ENCODE measurements around the gene GATB.

The GATB gene

DNA sequence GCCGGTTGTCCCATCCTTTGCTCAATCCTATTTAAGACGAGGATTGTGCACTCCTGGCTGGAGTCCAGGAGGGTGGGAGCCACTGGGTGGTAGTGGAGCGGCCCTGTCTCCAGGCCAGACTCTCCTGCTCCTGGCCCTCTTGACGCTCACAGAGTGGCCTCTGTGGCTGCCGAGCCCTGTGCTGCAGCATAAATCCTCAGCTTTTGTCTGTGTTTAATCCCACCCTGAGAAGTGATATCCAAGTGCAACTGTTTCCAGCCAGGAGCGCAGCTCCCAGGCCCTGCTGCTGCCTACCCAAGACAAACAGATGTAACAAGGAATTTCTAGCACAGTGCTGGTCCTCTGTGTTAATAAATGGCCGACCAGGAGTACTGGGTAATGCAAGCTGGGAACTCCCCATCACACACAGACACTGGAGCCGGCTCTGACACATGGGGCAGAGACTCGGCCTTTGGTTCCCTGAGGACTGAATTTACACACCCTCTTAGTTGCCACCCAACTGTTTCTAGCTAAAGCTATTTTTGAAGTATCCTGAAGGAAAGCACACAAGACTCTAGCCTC is 85.3 kb downstream of the GATB start:
- DNase-seq (ENCODE audit: low read depth, low spot score) = peak; percentile 49

DNA sequence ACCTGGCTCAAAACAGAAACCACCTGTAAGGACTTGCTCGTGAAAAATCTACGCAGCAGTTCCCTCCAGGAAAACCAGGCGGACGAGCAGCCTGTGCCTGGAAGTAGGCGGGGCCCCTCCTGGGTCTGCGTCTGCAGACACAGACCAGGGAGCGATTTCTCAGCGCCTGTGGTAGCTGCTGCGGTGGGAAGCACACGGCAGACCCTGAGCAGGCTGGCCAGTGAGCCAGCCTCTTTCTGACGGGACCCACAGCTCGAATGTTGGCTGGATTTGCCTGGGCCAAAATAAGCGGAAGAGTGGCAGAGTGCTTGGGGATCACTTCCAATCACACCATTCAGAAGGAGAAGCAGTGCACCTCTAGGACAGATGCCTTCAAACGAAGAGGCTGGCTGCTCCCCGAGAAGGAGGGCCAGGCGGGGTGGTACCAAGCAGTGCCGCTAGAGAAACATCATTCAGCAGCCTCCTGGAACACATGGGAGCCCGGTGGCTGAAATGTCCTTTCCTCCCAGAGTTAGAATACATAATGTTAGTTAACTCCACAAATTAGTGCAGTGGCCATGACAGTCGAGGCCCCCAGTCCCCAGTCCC is 85.9 kb downstream of the GATB start:
- peak; percentile 89 for DNase-seq (ENCODE audit: low read depth, low spot score)

DNA sequence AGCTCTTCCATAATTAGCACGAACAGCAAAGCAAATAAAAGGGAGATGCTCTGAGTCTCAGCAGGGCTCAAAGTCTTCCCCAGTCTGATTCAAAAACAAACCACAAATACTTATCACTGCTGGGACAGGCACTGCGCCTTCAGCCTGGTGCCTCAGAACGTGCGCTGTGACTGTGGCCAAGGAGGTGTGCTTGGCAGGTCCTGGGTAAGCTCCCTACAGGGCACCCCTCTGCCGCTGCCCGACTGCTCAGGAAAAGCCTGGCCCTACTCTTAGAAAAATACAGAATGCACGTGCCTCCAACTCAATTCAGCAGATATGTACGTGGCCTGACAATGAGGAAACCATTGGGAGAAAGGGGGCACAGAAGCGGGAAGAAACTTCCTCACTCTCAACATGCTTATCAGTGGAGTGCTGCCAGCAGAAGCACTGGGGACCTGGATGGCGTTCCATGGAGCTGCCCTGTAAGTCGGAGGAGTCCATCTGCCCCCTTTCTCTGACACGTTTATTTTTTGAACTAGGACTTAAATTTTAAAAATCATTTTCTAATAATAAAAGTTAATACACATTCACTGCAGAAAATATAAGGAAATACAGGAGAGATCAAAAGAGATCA is 86.8 kb downstream of the GATB start:
- no peak for DNase-seq (ENCODE audit: low read depth, low spot score)

DNA sequence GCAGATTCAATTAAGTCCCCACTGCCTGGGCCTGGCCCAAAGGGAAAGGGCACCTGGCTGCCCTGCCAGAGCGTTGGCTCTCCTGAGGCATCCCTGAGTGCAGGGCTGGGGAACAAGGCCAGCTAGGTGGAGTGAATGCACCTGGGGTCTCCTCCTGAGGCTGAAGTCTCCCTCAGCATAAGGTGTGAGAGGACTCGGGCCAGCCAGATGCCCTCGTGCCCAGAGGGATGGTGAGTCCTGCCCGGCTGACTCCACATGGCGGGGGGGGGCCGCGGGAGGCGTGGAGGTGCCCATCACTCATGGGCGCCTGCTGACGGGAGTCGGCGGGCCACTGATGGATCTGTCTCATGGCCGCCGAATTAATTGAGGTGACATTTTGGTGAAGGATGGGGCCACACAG is 87.8 kb downstream of the GATB start:
- no peak for DNase-seq (ENCODE audit: low read depth, low spot score)

DNA sequence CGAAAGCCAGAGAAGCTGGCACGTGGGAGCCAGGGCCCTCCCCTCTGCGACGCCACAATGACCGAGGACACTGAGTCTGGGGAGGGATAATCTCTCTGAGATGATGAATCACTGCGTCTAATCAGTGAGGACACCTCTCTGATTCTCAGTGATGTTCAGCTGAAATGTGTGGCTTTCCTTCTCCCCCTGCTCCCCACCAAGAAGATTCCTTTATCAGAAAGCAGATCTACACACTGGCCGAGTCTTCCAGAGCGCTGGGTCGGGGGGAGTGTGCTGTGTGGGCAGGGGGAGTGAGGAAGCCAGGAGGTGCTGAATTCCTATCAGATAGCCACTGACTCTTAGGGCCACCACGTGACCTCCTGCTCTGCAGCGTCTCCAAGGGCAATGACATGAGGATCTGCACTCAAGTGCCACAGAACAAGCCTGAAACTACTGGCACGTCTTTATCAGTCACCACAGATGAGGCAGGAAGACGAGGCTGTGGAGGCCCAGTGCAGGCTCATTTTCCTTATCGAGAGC is 89.2 kb downstream of the GATB start:
- peak; percentile 63 for DNase-seq (ENCODE audit: low read depth, low spot score)

DNA sequence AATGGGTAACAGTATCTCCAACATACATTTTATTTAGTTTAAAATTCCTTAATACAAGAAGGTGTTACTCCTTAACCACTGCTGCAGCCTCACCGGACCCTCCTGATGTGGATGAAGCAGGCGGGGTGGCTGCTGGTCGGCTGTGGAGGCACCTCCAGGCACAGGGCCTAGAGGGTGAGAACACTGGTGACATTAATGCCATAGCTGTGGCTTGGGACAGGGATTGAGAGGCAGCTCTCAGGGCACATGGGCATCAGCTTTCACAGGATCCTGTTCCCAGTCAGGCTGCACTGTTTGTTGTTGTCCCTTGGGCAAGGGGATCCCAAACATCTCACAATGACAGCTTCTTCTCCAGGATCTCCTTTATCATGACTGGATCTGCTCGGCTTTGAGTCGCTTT is 90.0 kb downstream of the GATB start:
- DNase-seq (ENCODE audit: low read depth, low spot score) = no peak

DNA sequence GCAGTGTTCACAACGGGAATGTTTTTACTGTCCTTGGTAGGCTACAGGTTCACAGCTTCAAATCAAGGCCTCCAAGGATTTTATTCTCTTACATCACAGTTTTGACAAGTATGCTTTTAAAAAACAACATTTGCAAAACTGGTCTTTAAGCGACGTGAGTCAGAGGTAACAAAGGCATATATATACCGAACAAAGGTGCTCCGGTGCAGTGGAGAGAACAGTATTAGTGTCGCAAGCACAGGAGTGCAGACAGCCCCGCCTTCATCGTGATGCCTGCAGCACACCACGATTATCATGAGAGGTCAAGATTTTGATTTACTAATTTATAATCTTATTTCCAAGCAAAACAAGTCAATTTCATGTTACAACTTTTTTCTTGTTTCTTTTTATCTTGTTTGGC is 90.8 kb downstream of the GATB start:
- DNase-seq (ENCODE audit: low read depth, low spot score) = no peak

DNA sequence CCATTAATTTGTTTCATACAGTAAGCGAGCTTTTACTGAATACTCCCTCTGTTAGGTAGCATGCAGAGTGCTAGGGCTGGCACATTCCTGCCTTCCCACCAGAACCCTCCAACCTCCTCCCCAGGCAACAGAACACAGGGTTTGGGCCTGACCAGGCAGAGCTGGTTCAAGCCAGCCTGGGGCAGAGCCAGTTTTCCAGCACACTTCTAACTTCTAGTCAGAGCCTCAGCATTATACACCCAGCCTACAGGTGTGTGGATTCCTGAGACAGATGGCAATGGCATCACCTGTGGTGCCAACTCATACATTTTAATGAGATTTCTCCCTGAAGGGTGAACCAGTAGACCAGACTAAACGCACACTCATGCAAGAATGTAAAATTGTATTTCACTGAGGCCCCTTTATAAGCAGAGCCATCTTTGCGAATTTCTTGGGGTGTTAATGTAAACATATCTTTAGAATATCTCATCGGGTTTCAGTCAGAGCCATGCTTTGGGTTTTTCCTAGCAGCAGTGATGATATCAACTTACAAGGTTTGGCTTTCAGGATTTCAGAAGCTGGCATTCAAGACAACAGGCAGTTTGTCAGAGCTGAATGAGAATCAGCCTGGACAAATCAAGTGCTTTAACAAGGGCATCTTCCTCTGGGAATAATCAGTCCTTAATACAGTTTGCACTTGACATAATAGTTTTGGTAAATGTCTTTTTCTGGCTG is 92.0 kb downstream of the GATB start:
- DNase-seq (ENCODE audit: low read depth, low spot score) = no peak

DNA sequence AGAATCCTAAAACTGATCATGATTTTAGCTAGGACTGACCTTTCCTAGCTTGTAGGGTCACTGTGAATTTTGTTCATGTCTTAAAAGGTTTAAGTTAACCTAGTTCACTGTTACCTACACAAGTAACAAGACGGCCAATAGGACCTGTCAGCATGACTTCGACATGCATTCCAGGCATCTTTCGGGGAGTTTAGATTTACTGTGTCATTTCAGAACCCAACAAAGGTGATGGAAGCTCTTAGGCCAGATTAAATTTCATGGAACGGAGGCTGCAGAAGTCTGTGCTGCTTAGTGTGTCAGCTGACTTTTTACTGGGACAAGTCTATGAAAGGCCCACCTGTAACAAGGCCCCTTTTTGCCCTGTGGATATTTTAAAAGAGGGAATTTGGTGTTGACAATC is 93.1 kb downstream of the GATB start:
- DNase-seq (ENCODE audit: low read depth, low spot score) = no peak

DNA sequence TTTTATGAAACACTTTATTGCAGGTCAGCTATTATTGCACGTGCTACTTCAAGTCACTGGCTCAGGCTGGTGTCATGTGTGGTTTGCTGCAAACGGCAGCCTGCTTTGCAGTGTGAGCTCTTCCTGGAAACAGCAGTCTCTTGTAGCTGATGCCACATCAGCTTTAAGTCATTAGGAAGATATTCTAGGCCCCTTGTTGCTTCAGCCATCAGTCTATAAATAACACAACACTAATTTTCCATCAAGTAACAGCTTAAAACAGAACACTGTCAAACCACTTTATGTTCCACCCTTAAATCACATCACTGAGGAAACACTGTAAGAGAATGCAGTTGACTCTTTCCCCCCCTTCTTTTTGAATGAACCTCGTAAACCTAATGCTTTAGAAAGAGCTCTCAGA is 93.8 kb downstream of the GATB start:
- no peak for DNase-seq (ENCODE audit: low read depth, low spot score)

DNA sequence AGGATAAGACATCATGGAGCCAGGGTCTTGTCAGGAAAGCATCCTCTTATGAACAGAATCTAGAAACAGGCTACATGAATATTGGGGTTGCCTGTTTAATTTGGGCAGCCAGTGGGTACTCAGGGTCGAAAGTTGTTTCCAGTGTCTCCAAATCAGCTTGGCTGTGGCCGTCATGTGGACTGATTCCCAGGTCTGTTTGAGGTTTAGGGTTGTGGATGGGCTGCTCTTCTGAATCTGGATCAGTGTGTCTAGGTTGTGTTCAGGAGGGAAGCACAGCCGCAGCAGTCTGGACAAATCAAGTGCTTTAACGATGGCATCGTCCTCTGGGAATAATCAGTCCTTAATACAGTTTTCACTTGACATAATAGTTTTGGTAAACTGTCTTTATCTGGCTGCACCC is 94.3 kb downstream of the GATB start:
- no peak for DNase-seq (ENCODE audit: low read depth, low spot score)

DNA sequence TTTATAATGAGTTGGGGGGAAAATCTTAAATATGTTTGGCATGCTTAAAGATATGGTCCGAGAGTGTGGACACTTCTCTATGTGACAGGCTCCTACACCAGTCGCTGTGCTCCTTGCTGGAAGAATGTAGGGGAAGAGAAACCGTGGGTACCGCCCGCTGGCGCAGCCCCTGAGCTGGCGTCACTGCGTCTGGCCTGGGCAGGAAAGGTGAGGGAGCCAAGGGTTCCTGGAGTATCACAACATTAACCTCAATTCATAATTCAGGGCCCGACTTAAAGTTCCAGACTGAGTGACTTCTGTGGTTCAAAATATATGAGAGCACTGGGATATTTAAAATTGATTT is 95.1 kb downstream of the GATB start:
- no peak for DNase-seq (ENCODE audit: low read depth, low spot score)

DNA sequence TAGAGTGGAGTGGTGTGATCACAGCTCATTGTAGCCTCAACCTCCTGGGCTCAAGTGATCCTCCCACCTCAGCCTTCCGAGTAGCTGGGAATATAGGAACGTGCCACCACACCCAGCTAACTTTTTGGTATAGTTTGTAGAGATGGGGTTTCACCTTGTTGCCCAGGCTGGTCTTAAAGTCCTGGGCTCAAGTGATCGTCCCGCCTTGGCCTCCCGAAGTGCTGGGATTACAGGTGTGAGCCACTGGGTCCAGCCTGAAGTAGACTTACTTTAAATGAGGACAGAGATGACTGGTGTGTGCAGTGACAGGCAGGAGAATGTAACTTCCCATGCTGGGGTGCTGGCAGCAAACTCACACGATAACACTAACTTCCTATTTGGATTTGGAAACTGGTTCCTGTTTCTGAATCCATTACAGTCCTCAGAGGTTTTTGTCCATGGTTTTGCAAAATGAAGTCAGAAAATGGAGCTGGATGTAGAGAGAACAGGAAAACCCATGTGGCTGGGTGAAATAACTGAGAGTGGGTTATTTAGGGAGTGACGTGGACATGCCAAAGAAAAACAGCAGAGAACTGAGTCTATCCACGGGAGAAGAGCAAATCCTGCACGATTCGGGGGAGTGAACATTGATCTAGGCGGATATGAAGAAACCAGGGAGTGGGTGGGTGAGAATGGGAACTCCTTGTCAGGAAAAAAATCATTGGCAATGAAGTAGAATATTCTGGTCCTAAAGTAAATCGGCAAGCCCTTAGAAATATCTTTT is 95.6 kb downstream of the GATB start:
- no peak for DNase-seq (ENCODE audit: low read depth, low spot score)

DNA sequence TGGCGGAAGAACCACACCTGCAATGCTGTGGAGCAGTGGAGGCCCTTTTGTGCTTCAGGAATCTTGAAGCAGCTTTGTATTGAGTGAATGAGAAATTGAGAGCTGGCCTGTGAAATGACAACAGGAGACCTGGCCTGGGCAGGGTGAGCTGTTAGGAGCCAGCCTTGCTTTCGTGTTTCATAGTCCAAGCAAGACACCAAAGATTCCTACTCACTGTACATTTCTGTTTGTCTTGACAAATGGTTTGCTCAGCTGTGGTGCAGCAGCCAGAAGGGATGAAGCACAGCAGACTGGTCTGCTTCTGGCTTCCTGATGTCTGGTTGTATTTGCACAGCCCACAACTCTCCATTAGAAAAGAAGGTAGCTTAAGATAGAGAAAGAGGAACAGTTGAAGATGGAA is 96.5 kb downstream of the GATB start:
- no peak for DNase-seq (ENCODE audit: low read depth, low spot score)

DNA sequence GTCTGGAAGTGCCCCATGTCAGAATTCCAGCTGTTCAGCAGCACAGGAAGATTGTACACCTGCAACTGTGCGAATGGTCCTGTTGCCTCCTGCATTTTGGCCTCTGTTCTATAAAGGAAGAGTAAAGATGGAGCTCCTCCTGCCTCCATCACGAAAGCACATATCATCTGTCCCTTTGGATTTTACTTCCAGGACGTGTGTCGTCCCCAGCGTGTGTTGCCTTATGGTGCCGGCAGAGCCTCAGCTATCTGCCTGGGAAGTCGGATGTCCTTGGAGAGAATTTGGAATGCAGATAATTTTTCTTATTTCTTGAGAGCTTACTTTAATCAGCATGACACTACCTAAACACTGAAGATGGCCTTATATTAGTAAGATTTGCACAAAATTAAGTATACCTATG is 97.7 kb downstream of the GATB start:
- no peak for DNase-seq (ENCODE audit: low read depth, low spot score)

DNA sequence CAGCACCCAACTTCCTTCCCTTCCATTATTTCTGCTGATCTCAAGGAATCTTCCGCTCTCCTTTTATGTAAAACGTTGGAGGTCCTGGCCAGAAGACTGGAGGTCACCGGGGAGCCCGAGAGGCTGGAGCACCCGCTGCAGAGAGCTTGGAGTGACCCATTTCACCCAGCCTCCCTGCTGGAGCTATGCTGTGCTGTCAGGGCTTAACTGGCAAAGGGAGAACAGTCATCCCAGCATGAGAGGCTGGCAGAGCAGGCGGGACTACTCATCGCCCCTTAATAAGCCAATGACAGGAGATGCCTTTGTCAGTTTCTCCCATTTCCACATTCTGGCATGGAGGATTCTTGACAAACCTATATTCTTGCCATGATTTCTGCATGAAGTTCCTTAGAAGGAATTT is 98.9 kb downstream of the GATB start:
- no peak for DNase-seq (ENCODE audit: low read depth, low spot score)

DNA sequence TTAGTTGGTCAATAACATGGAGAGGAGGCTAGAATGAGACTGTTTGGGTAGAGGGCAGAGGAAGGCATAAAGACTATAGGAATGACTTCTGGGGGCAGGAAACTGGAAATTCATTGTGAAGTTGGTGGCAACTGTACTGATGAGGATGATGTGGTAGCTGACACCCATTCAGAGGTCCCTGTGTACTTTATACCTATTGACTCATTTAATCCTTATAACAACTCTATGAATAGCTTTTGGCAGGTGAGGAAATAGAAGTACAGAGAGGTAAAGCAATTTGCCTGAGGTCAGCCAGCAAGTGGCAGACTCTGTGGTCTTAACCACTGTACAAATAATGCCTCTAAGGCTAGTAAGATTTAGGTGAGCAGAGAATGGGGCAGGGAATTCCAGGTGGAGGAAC is 100.1 kb downstream of the GATB start:
- no peak for DNase-seq (ENCODE audit: low read depth, low spot score)

DNA sequence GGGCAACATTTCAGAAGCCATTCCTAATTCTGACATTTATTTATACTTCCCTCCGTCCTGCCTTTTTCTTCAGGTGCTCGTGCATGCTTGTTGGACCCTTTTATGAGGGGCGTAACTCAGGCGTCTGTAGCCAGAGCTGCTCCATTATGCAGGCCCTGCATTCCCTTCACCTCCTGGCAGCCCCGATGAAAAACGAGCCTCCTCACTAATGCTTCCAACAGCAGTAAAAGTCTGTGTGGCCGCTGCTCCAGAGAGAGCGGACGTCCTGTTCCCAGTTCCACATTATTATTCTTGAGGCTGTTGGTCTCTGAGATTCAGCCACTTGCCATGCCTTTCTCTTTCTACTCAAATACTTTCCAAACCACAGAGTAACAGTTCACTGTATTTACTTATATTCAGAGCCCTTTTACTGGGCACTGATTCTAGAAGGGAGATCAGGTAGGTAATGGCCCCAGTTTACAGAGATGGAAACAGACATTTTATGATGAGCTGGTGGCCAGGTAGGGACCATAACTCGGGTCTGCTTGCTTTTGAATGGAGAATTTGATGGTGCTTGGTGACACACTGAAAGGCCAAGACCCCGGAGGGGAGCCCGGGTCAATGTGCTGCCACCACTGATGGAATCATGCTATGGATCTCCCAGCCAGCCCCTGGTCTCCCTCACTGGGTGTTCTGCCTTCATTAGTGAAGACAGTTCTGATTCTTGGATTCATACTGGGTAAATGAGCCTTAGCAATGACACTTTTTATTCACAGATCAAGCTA is 101.0 kb downstream of the GATB start:
- DNase-seq (ENCODE audit: low read depth, low spot score) = no peak

DNA sequence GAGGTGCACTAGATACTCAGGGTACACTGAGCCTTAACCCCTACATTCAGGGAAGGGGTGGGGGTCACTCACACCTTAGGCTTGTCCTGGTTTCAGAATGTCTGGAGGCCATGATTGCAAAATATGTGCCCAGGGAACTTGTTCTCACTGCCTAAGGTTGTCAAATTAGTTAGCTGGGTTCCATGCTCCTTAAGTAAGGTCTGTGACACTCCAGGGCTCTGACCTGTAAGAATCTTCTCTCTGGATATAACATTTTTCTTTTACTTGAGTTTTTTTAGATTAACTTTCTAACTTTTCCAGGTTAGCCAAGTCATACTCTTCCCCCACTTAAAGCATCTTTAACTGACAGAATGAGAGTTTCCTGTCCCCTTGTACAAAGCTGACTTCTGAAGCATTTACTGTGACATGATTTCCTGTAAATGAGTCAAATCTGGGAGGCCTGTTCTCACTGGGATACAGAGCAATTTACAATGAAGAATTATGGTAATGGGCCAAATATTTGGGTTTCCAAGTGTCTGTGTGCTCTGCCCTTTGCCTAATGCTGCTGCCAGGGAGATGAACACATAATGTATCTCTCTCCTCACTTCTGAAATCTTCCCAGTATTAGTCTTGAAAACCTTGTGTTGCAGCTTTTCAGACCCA is 101.7 kb downstream of the GATB start:
- DNase-seq (ENCODE audit: low read depth, low spot score) = no peak

DNA sequence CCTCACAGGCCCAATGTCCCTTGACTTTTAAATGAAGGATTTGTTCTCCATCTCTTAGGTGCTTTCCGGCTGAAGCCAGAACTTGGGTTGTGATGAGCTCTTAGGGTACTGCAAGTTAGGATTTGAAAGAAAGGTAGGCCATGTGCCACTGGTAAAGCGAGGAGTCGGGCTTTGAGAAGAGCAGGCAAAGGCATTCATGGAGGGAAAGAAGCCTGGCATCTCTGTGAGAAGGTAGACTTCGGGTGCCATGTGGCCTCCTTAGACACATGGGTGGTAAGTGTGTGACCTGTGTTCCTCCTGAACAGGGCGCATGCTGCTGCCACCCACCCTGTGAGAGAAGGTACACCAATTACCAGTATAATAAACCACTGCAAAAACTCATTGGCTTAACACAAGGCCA is 102.9 kb downstream of the GATB start:
- DNase-seq (ENCODE audit: low read depth, low spot score) = no peak

DNA sequence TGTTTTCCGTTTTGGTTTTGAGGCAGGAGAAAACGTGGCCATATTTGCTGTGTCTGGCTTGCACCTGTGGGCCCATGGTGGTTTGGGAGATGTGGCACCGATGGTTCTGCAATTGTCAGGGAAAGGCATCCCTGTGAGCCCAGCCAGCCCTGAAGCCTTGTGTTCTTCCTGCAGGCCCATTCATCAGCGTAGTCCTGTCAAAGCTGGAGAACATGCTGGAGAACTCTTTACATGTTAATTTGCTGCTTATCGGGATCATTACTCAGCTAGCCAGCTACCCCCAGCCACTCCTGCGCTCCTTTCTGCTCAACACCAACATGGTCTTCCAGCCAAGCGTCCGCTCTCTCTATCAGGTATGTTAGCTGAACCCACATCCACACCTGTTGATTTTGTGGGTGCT is 104.7 kb downstream of the GATB start:
- DNase-seq (ENCODE audit: low read depth, low spot score) = no peak
